KOPT-K1 (cell line): Measurements from ENCODE around the gene NAALADL2.
"Not testable (repeated sequence)": the region's sequence is repeated elsewhere in the genome, so short reads cannot be mapped to it uniquely, and the experiment has no call there.

Experiments
- H3K27ac ChIP-seq: fragments of 200-600 bp; sonication (generic); 2 replicates; pipeline ENCODE4 v1.5.1; 2016; ENCODE audit warnings: antibody characterized with exemption, mild to moderate bottlenecking, low read depth, low read length; ENCODE audit not compliant: poor library complexity, severe bottlenecking
- H3K36me3 ChIP-seq: fragments of 200-600 bp; sonication (generic); 2 replicates; pipeline ENCODE4 v1.5.1; 2017; ENCODE audit warnings: antibody characterized with exemption, mild to moderate bottlenecking, low read length, moderate library complexity; ENCODE audit not compliant: insufficient read depth
- H3K9me3 ChIP-seq: fragments of 200-600 bp; sonication (generic); 2 replicates; pipeline ENCODE4 v1.5.1; 2017; ENCODE audit warnings: antibody characterized with exemption, low read length, mild to moderate bottlenecking; ENCODE audit not compliant: insufficient read depth, poor library complexity, severe bottlenecking

Gene NAALADL2

DNA sequence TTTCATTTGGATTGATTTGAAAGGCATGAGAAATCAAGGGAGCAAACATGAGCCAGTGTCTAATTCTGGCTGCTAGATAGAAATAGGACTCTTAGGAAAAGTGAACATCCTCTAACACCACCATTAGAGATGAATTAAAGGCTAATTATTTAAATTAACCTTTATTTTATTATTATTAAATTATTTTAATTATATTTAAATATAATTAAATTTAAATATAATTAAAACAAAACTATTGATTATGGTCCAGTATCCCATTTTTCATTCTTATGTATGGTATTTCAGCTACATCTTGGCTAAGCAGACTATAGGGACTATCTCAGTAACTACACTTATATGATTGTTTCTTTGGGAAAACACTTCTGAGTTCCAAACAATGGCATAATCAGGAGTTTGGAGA is 904.8 kb downstream of the NAALADL2 start:
- no peak overlapping the region for H3K27ac ChIP-seq
- no peaks in the 10 kb centered on the region for H3K36me3 ChIP-seq
- no peaks in the 10 kb centered on the region for H3K9me3 ChIP-seq

DNA sequence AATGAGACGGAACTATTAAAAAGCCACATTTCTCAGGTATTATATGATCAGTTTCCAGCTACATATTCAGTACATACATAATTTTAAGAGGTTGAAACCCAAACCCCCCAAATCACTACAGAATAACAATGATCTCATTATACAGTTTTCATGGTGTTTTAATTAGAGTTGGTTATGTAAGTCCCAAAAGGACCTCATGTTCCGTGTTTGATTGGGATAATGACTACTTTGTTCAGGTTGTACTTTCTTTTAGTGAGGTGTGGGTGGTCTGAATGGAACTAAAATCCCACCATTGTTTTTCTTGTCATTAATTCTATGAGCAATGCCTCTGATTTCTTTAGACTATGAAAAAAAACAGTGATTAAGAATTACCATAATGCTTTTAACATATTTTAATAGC is 905.6 kb downstream of the NAALADL2 start:
- H3K27ac ChIP-seq, result no peak overlapping the region
- no peaks in the 10 kb centered on the region for H3K36me3 ChIP-seq
- no peaks in the 10 kb centered on the region for H3K9me3 ChIP-seq

GRCh38 chr3:175770426-175770825 is 911.3 kb downstream of the NAALADL2 start:
- Histone ChIP-seq H3K27ac (no peak overlapping the region), H3K9me3 (no peaks in the 10 kb centered on the region)

DNA sequence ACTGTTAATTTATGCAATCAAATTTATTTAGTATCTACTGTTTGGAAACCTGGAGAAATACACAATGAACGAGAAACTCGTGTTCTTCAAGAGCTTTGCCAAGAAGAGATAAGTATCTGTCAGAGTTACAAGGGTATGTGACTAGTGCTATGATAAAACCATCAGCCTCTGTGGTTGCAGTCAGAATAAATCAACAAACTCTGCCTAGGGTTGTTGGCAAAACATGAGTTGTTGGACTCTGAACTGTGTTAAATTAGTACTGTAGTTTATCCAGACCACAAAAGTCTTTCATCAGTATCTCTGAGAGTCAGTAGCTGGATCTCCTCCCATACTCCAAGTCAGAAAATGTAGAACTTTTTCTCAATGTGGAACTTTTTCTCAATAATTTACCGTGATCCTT is 918.4 kb downstream of the NAALADL2 start:
- H3K27ac ChIP-seq, result no peak overlapping the region
- no peaks in the 10 kb centered on the region for H3K36me3 ChIP-seq
- no peaks in the 10 kb centered on the region for H3K9me3 ChIP-seq

More at GRCh38 chr3:175770426-175770825, 911.3 kb downstream of the NAALADL2 start:
- H3K36me3 ChIP-seq, result no peaks in the 10 kb centered on the region

DNA sequence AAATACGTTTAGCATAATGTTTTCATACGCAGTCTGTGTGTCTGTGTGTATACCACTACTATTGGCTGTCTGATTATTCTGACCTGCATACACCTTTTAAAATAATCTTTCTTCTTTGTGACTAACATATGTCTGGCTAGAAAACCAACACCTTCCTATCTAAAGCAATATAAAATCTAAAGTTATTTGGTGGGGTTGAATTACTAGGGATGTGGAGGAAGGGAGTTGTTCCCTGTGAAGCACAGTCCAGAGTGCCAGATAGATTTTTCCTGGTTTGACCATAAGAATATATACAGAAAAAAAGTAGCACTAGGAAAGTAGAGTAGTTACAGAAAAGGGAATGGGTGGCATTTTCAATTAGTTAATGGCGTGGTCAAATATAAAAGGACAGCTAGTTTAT is 918.8 kb downstream of the NAALADL2 start:
- no peaks in the 10 kb centered on the region for H3K36me3 ChIP-seq
- H3K27ac ChIP-seq, result no peak overlapping the region

DNA sequence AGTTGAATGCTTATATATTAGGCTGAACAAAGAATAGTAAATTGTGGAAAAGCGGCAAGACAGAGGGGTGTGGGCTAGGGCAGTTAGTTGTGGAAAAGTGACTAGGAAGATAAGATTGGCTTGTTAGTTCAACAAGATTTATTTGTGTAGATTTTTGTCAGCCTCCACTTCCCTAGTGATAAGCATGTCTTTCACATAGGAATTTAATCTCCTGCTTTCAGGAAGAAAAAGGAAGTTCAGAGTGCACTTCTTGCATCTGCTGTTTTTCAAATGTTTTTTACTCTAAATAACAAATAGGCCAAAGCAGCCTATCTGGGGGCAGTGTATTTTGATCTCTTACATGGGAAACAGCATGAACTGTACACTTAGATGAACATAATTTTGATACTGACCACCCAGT is 919.9 kb downstream of the NAALADL2 start:
- no peak overlapping the region for H3K27ac ChIP-seq
- no peaks in the 10 kb centered on the region for H3K36me3 ChIP-seq
- H3K9me3 ChIP-seq, result no peaks in the 10 kb centered on the region

More for the DNA sequence above, 918.8 kb downstream of the NAALADL2 start:
- no peaks in the 10 kb centered on the region for H3K9me3 ChIP-seq

DNA sequence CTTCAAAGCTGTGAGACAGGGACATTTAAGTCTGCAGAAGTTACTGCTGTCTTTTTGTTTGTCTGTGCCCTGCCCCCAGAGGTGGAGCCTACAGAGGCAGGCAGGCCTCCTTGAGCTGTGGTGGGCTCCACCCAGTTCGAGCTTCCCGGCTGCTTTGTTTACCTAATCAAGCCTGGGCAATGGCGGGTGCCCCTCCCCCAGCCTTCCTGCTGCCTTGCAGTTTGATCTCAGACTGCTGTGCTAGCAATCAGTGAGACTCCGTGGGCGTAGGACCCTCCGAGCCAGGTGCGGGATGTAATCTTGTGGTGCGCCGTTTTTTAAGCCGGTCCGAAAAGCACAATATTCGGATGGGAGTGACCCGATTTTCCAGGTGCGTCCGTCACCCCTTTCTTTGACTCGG is 928.0 kb downstream of the NAALADL2 start:
- H3K36me3 ChIP-seq, H3K9me3 ChIP-seq: not testable (repeated sequence)

DNA sequence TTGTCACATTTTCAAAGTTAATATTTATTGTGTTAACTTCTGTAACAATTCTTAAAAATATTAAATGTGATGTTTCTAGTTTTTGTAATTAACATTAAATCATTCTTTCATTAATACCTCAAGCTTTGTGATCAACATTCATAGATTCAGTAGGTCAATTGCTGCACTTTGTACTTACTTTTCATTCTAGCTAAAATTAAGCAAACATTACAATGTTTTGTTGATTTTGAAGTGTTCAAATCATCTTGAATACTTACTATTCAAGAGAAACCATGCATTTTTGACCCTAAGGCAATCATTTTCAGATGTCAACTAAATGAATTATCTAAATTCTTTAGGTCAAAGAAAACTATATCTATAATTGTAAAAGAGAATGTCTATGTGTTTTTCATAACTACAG is 933.1 kb downstream of the NAALADL2 start:
- Histone ChIP-seq H3K9me3 (no peaks in the 10 kb centered on the region), H3K36me3 (no peaks in the 10 kb centered on the region)

More for the DNA sequence above, 928.0 kb downstream of the NAALADL2 start:
- H3K27ac ChIP-seq, result not testable (repeated sequence)

GRCh38 chr3:175798326-175798725 is 939.2 kb downstream of the NAALADL2 start:
- H3K27ac ChIP-seq, result no peak overlapping the region
- no peaks in the 10 kb centered on the region for H3K9me3 ChIP-seq
- H3K36me3 ChIP-seq, result no peaks in the 10 kb centered on the region

More for the DNA sequence above, 933.1 kb downstream of the NAALADL2 start:
- H3K27ac ChIP-seq, result no peak overlapping the region

DNA sequence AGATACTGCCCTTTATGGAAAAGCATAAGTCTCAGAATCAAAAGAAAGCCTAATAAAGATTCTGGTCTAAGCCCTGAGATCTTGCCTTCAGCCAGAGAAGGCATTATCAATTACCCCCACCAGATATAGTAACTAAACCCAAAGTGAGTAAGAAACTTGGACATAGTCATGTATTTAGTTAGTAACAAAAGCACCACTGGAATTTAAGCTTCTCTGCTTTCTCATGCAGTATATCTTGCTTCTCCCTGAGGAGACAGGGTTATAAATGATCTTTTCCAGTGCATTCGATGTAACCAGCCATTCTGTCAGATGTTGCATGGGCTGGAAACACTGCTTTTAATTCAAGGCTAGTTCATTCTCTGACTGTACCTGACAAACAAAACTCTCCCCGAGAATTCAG is 946.7 kb downstream of the NAALADL2 start:
- no peaks in the 10 kb centered on the region for H3K9me3 ChIP-seq
- H3K36me3 ChIP-seq, result no peaks in the 10 kb centered on the region
- H3K27ac ChIP-seq, result no peak overlapping the region

DNA sequence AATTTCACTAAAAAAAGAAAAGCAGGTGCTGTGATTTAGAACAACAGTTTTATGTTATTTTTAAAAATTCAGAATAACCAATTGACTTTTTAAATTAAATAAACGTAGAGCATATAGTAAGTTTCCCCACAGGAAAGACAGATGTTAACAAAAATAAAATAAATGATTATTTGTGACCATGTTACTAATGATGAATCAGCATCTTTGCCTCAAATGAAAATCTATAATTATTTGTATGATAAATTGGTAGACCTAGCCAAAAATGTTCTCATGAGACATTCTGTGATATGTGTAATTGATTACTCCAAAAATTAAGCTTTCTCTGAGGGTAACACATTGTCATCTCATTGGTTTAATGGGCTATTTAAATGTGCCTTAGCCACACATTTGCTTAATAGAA is 948.0 kb downstream of the NAALADL2 start:
- no peak overlapping the region for H3K27ac ChIP-seq
- no peaks in the 10 kb centered on the region for H3K9me3 ChIP-seq
- no peaks in the 10 kb centered on the region for H3K36me3 ChIP-seq

DNA sequence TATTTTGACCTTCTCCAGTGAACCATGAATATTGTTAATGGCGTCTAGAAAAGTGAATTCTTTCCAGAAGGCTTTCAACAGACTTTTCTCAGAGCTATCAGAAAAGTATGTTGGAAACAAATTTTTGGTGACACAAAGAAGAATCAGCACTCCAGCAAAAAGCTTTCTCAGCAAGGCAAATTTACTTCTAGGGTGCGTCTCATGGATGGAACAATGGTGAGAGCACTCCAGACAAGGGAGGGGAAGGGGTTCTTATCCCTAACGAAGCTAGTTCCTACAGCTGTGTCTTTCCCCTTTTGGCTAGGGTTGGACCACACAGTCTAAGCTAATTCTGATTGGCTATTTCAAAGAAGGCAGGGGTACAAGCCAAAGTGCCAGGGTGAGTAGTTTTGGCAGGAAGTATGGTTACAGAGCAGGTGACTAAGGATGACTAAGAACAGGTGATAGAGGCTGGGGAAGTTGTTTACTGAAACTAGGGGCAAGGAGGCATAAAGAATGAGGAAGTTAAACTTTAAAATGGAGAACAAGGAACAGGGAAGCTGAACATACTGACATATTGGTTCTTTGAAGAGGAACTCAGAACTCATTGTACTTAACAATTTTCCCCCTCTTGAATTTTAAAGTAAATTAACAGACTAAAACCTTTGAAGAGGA is 959.8 kb downstream of the NAALADL2 start:
- H3K27ac ChIP-seq, result no peak overlapping the region
- no peaks in the 10 kb centered on the region for H3K36me3 ChIP-seq
- no peaks in the 10 kb centered on the region for H3K9me3 ChIP-seq

DNA sequence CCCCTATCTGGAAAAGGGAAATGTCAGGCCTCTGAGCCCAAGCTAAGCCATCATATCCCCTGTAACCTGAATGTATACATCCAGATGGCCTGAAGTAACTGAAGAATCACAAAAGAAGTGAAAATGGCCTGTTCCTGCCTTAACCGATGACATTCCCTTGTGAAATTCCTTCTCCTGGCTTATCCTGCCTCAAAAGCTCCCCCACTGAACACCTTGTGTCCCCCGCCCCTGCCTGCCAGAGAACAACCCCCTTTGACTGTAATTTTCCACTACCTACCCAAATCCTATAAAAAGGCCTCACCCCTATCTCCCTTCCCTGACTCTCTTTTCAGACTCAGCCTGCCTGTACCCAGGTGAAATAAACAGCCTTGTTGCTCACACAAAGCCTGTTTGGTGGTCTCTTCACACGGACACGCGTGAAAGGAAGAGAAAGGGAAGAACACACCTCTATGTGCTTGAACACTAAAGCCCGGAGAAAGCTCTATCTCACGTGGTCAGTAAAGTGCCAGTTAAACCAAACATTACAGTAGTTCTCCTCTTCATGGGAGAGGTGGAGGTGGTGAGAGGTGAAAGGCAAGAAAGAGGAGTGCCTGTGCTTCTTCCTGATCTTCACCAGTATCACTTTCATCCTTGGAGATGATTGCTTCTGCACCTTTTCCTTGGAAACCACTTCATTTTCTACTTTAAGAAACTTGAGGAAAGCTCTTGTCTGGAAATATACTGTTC is 963.8 kb downstream of the NAALADL2 start:
- H3K9me3 ChIP-seq, H3K27ac ChIP-seq, H3K36me3 ChIP-seq: not testable (repeated sequence)

DNA sequence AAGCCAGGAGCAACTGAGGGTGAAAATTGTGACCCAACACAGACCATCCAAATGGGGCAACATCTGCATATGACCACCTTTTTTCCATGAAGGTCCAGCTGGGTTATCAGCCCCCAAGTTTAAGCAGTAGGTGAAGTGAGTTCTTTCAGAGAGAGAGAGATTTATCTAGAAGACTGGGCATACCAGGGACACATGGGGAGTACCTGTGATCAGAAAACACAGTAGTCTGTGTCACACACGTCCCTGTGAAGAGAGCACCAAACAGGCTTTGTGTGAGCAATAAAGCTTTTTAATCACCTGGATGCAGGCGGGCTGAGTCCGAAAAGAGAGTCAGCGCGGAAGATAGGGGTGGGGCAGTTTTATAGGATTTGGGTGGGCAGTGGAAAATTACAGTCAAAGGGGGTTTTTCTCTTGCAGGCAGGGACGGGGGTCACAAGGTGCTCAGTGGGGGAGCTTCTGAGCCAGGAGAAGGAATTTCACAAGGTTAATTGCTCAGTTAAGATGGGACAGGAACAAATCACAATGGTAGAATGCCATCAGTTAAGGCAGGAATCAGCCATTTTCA is 966.0 kb downstream of the NAALADL2 start:
- H3K36me3 ChIP-seq, H3K27ac ChIP-seq, H3K9me3 ChIP-seq: not testable (repeated sequence)

DNA sequence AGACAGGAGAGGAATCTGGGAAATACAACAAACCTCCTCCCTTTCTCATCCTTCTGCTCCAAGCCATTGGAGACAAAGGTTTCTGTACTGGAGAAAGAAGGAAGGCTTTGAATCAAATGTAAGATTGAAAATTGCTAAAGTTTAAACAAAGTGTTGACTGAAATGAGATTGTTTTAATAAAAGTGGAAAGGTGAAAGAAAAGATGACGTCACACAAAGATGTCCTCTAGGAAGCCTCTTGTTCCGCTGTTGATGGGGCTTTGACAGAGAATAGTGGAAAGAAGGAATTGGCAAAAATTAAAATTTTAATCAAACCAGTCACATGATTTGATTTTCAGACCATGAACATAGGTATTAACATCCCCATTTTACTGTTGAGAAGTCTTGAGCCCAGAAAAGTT is 967.6 kb downstream of the NAALADL2 start:
- Histone ChIP-seq H3K36me3 (no peaks in the 10 kb centered on the region), H3K27ac (no peak overlapping the region), H3K9me3 (no peaks in the 10 kb centered on the region)

GRCh38 chr3:175829809-175830208 is 970.7 kb downstream of the NAALADL2 start:
- not testable (repeated sequence) for H3K9me3 ChIP-seq, H3K36me3 ChIP-seq, H3K27ac ChIP-seq
